Endothelial cell of umbilical vein (primary cell): Measurements from ENCODE around the gene CD55. TPM values are rescaled to one million over a fixed set of nuclear protein-coding genes. Genes with fewer than 3 reads are reported as not detected.

Experiments used
- BruUV-seq: library from RNA; stranded (reverse); fragments of 400-500 nt; replicated peaks from 2 replicates; lab custom pipeline; 2021; lab: Mats Ljungman, UMichigan
- CTCF ChIA-PET: fragments of 300-600, 350-600 bp; sonication (Branson Sonifier 250); formaldehyde crosslinking; loops from one replicate; lab custom pipeline; 2021; ENCODE audit warnings: antibody characterized with exemption, inconsistent platforms; lab: Charles Lee
- POLR2A ChIA-PET: fragments of 300-600, 350-600 bp; sonication (Branson Sonifier 250); formaldehyde crosslinking; loops from one replicate; lab custom pipeline; 2021; ENCODE audit warnings: antibody characterized with exemption, inconsistent platforms; lab: Charles Lee
- DNase-seq: peaks from one replicate; pipeline ENCODE4 v3.0.0-alpha.2; 2011; ENCODE audit warnings: low read depth, low spot score
- FAIRE-seq: peaks from 2 replicates; lab custom pipeline; 2011; peaks lifted over from hg19 to GRCh38; lab: Jason Lieb, UNC
- H2AFZ ChIP-seq: 2 replicates; pipeline ENCODE4 v1.6.0; 2012; ENCODE audit warnings: low read depth, low read length, control low read depth, inconsistent platforms
- H3K27ac ChIP-seq: 2 replicates; pipeline ENCODE4 v1.5.1; 2011; ENCODE audit warnings: low read depth, mild to moderate bottlenecking, control low read depth, low read length, moderate library complexity; ENCODE audit not compliant: insufficient read depth
- H3K27me3 ChIP-seq, 2 experiments: 2 replicates each; pipeline versions ENCODE4 v1.6.0 to v1.6.1; 2011; ENCODE audit warnings: low read length in 2 of 2, mixed read lengths in 1 of 2; ENCODE audit not compliant: control insufficient read depth in 2 of 2, insufficient read depth in 2 of 2
- H3K36me3 ChIP-seq, 2 experiments: 2 replicates in 1 of 2; 3 replicates in 1 of 2; pipeline ENCODE4 v1.5.1; 2011; ENCODE audit warnings: low read length in 2 of 2, mild to moderate bottlenecking in 1 of 2, moderate library complexity in 1 of 2; ENCODE audit not compliant: control insufficient read depth in 2 of 2, insufficient read depth in 2 of 2; ENCODE audit errors: extremely low read depth in 1 of 2
- H3K4me1 ChIP-seq: 3 replicates; pipeline ENCODE4 v1.5.1; 2011; ENCODE audit warnings: mild to moderate bottlenecking, low read length; ENCODE audit not compliant: control insufficient read depth, insufficient read depth; ENCODE audit errors: extremely low read depth
- H3K4me2 ChIP-seq: 2 replicates; pipeline ENCODE4 v1.6.1; 2011; ENCODE audit warnings: low read length, control low read depth, mixed read lengths; ENCODE audit not compliant: insufficient read depth
- H3K4me3 ChIP-seq, 3 experiments: fragments of 200-600 bp in 1 of 3; sonication (generic), shearing (Covaris generic) in 1 of 3; replicated peaks in 1 of 3; 2 replicates each; pipeline ENCODE4 v1.5.1; 2011 to 2016; ENCODE audit warnings: control low read depth in 3 of 3, low read length in 3 of 3, mild to moderate bottlenecking in 2 of 3, inconsistent platforms in 1 of 3, low read depth in 1 of 3, moderate library complexity in 1 of 3; ENCODE audit not compliant: insufficient read depth in 1 of 3
- H3K79me2 ChIP-seq: 2 replicates; pipeline ENCODE4 v1.6.0; 2012; ENCODE audit warnings: low read length, inconsistent platforms; ENCODE audit not compliant: control insufficient read depth, insufficient read depth
- H3K9ac ChIP-seq: replicated peaks from 2 replicates; pipeline ENCODE3; 2011; ENCODE audit warnings: low read length, control low read depth; ENCODE audit not compliant: insufficient read depth; ENCODE audit errors: extremely low read depth
- H3K9me1 ChIP-seq: replicated peaks from 3 replicates; pipeline ENCODE4 v1.6.0; 2011; ENCODE audit warnings: mild to moderate bottlenecking, low read length; ENCODE audit not compliant: control insufficient read depth, insufficient read depth; ENCODE audit errors: extremely low read depth
- H3K9me3 ChIP-seq: replicated peaks from 2 replicates; pipeline ENCODE4 v1.5.1; 2012; ENCODE audit warnings: low read length, inconsistent platforms; ENCODE audit not compliant: control insufficient read depth, insufficient read depth
- H4K20me1 ChIP-seq: replicated peaks from 2 replicates; pipeline ENCODE3; 2011; ENCODE audit warnings: mild to moderate bottlenecking, low read length; ENCODE audit not compliant: control insufficient read depth, insufficient read depth; ENCODE audit errors: extremely low read depth
- CTCF ChIP-seq, 2 donors: IDR thresholded peaks; 1 replicate in 1 of 2; 2 replicates in 1 of 2; pipeline ENCODE4 v1.5.1; 2011; ENCODE audit warnings: low read length in 2 of 2, mild to moderate bottlenecking in 2 of 2, moderate library complexity in 2 of 2, control low read depth in 1 of 2, inconsistent platforms in 1 of 2, low read depth in 1 of 2; ENCODE audit not compliant: insufficient read depth in 1 of 2; ENCODE audit errors: extremely low read depth in 1 of 2
- FOS ChIP-seq: IDR thresholded peaks from 2 replicates; pipeline ENCODE4 v1.6.1; 2011; ENCODE audit warnings: mild to moderate bottlenecking, low read length, moderate library complexity, borderline replicate concordance; ENCODE audit not compliant: insufficient read depth
- GATA2 ChIP-seq: IDR thresholded peaks from 2 replicates; pipeline ENCODE4 v1.7.0; 2011; ENCODE audit warnings: low read depth, mild to moderate bottlenecking, moderate library complexity, mixed read lengths, low read length; ENCODE audit not compliant: insufficient read length, insufficient read depth
- JUN ChIP-seq: IDR thresholded peaks from 2 replicates; pipeline ENCODE4 v1.6.1; 2011; ENCODE audit warnings: borderline replicate concordance, low read depth; ENCODE audit not compliant: insufficient read length, insufficient read depth
- MAX ChIP-seq: IDR thresholded peaks from 2 replicates; pipeline ENCODE4 v1.6.1; 2011; ENCODE audit not compliant: insufficient read depth, insufficient read length
- MYC ChIP-seq: IDR thresholded peaks from one replicate; pipeline ENCODE4 v1.6.1; 2011; ENCODE audit warnings: mild to moderate bottlenecking, low read depth, low read length
- POLR2A ChIP-seq: IDR thresholded peaks from 2 replicates; pipeline ENCODE4 v1.6.1; 2012; ENCODE audit warnings: low read depth, mild to moderate bottlenecking, control low read depth, low read length
- POLR2AphosphoS5 ChIP-seq: IDR thresholded peaks from 2 replicates; pipeline ENCODE4 v1.6.1; 2012; ENCODE audit warnings: low read depth, mild to moderate bottlenecking, control low read depth, low read length, moderate library complexity; ENCODE audit not compliant: insufficient read depth
- dilution Hi-C: fragments of 300-500 bp; cut with MboI; formaldehyde crosslinking; loops from one replicate; pipeline ENCODE4 v1.15.0; 2019; ENCODE audit warnings: low sequenced_read_pairs; ENCODE audit not compliant: extremely low pct_ligation_motif_present
- intact Hi-C: fragments of 100-400 bp; cut with micrococcal nuclease; formaldehyde crosslinking; loops from one replicate; pipeline ENCODE4 v1.10.0; 2022
- polyA plus RNA-seq, 4 experiments: library from polyadenylated mRNA; depleted of rRNA in 3 of 4; stranded (reverse) in 3 of 4; unstranded in 1 of 4; fragments of >200 nt; gene quantifications; 2 replicates each; pipeline versions ENCODE4 v1.2.1 to v1.2.3, GENCODE V29; 2011 to 2012; ENCODE audit warnings: missing spikeins in 1 of 4
- total RNA-seq: library from RNA; stranded (reverse); gene quantifications from 2 replicates; pipeline ENCODE4 v1.2.3, GENCODE V29; 2021

CD55 gene
- total and polyA plus RNA-seq, 2 donors (not counting 3 experiments of a cell fraction or from before 2014, with no cell fraction given) = 111 to 179 TPM

GRCh38 chr1:207313131-207313530 lies 8.3 kb upstream of the CD55 start:
- ChIA-PET CTCF (interaction anchor here (0.6 kb wide), 1 partner anchor 8 kb away, joined by 3 read pairs; the partner anchor contains the start of gene CD55), POLR2A (no interaction called here)
- H3K9me3 ChIP-seq = no peaks in the 10 kb centered on the region
- no peak overlapping the region for H3K9ac ChIP-seq
- FAIRE-seq = no peak
- H3K4me3 ChIP-seq = no peak overlapping the region
- dilution Hi-C loops = no loop called here
- no peak overlapping the region for H2AFZ ChIP-seq
- H3K9me1 ChIP-seq = no peaks in the 10 kb centered on the region
- H3K4me1 ChIP-seq = peaks cover 25% of the 10 kb centered on the region
- no peaks in the 10 kb centered on the region for H3K79me2 ChIP-seq
- intact Hi-C loops = no loop called here
- H3K27me3 ChIP-seq = no peaks in the 10 kb centered on the region
- no peaks in the 10 kb centered on the region for H4K20me1 ChIP-seq
- no peak overlapping the region for H3K4me2 ChIP-seq
- no peak for TF ChIP-seq JUN
- TF ChIP-seq POLR2A = no peak
- no peak for TF ChIP-seq GATA2
- TF ChIP-seq FOS = no peak
- no peak for TF ChIP-seq CTCF (IDR thresholded peaks at IDR 0.05; ENCODE audit: extremely low read depth in 1 of 2, insufficient read depth in 1 of 2, low read depth in 1 of 2, low read length in 2 of 2)
- DNase-seq = no peak
- H3K36me3 ChIP-seq = no peaks in the 10 kb centered on the region
- BruUV-seq = no TSS peak
- no peak overlapping the region for H3K27ac ChIP-seq

GRCh38 chr1:207314816-207315215 lies 6.7 kb upstream of the CD55 start:
- TF ChIP-seq GATA2 (no peak), POLR2AphosphoS5 (no peak), POLR2A (no peak), MAX (no peak), MYC (no peak), JUN (no peak), CTCF (IDR thresholded peaks at IDR 0.05; ENCODE audit: extremely low read depth in 1 of 2, insufficient read depth in 1 of 2, low read depth in 1 of 2, low read length in 2 of 2) (no peak), FOS (no peak)
- no peaks in the 10 kb centered on the region for H3K36me3 ChIP-seq
- H3K27me3 ChIP-seq = no peaks in the 10 kb centered on the region
- no peaks in the 10 kb centered on the region for H3K9me3 ChIP-seq
- ChIA-PET POLR2A (no interaction called here), CTCF (no interaction called here)
- H4K20me1 ChIP-seq = no peaks in the 10 kb centered on the region
- intact Hi-C loops = no loop called here
- peaks cover 15% of the 10 kb centered on the region for H3K4me1 ChIP-seq
- H3K27ac ChIP-seq = no peak overlapping the region
- BruUV-seq = no TSS peak
- H2AFZ ChIP-seq = no peak overlapping the region
- no peak for DNase-seq
- no peaks in the 10 kb centered on the region for H3K9me1 ChIP-seq
- H3K9ac ChIP-seq = no peak overlapping the region
- FAIRE-seq = no peak
- H3K79me2 ChIP-seq = no peaks in the 10 kb centered on the region
- H3K4me2 ChIP-seq = no peak overlapping the region
- dilution Hi-C loops = no loop called here
- no peak overlapping the region for H3K4me3 ChIP-seq
